Liver (tissue), 9 donors: ENCODE data around the gene TMPRSS3. TPM values are rescaled to one million over a fixed set of nuclear protein-coding genes. Genes with fewer than 3 reads are reported as not detected.

ENCODE experiments used
- DNase-seq: peaks from one replicate; pipeline ENCODE4 v3.0.0-alpha.2; 2017; ENCODE audit warnings: low spot score
- H3K27ac ChIP-seq, 2 donors: one replicate each; pipeline ENCODE4 v1.7.0; 2013; ENCODE audit warnings: inconsistent platforms in 2 of 2, low read length in 2 of 2, control low read depth in 1 of 2, low read depth in 1 of 2, mild to moderate bottlenecking in 1 of 2
- H3K27me3 ChIP-seq, 4 donors: one replicate each; pipeline versions ENCODE4 v1.6.1 to v1.7.0; 2013; ENCODE audit warnings: low read length in 3 of 4, inconsistent platforms in 1 of 4, mild to moderate bottlenecking in 1 of 4, moderate library complexity in 1 of 4; ENCODE audit not compliant: control insufficient read depth in 4 of 4, insufficient read depth in 4 of 4
- H3K36me3 ChIP-seq, 4 donors: one replicate each; pipeline versions ENCODE4 v1.6.1 to v1.7.0; 2013; ENCODE audit warnings: low read length in 3 of 4, mild to moderate bottlenecking in 3 of 4, low read depth in 1 of 4, moderate library complexity in 1 of 4; ENCODE audit not compliant: control insufficient read depth in 4 of 4, insufficient read depth in 3 of 4
- H3K4me1 ChIP-seq, 4 donors: one replicate each; pipeline versions ENCODE4 v1.6.1 to v1.7.0; 2013; ENCODE audit warnings: low read length in 3 of 4, mild to moderate bottlenecking in 3 of 4, moderate library complexity in 1 of 4; ENCODE audit not compliant: control insufficient read depth in 4 of 4, insufficient read depth in 4 of 4
- H3K4me3 ChIP-seq, 3 donors: one replicate each; pipeline versions ENCODE4 v1.6.1 to v1.7.0; 2013; ENCODE audit warnings: low read length in 3 of 3, control low read depth in 1 of 3, low read depth in 1 of 3, mild to moderate bottlenecking in 1 of 3
- H3K9ac ChIP-seq, 2 donors: one replicate each; pipeline ENCODE4 v1.7.0; 2013; ENCODE audit warnings: low read length in 2 of 2, mild to moderate bottlenecking in 2 of 2, moderate library complexity in 2 of 2, control low read depth in 1 of 2, low read depth in 1 of 2
- H3K9me3 ChIP-seq, 4 donors: one replicate each; pipeline versions ENCODE4 v1.6.1 to v1.7.0; 2013; ENCODE audit warnings: low read length in 3 of 4; ENCODE audit not compliant: control insufficient read depth in 4 of 4
- CTCF ChIP-seq: fragments of 150-350 bp; IDR thresholded peaks from 2 replicates; pipeline ENCODE4 v1.5.1; 2017; ENCODE audit warnings: improper control_type of control experiment, low read depth, low read length; ENCODE audit not compliant: missing input control
- EGR1 ChIP-seq, 2 donors: IDR thresholded peaks; 2 replicates each; pipeline ENCODE4 v1.6.1; 2016 to 2018; ENCODE audit warnings: antibody characterized with exemption in 2 of 2, low read depth in 2 of 2
- FOXA1 ChIP-seq: IDR thresholded peaks from 2 replicates; pipeline ENCODE4 v1.6.1; 2016; ENCODE audit warnings: antibody characterized with exemption
- GABPA ChIP-seq, 2 donors: IDR thresholded peaks in 1 of 2; conservative IDR thresholded peaks in 1 of 2; 2 replicates each; pipeline ENCODE4 v1.6.1; 2016; ENCODE audit warnings: antibody characterized with exemption in 2 of 2, mild to moderate bottlenecking in 1 of 2, moderate library complexity in 1 of 2
- HNF4A ChIP-seq, 2 donors: conservative IDR thresholded peaks; 2 replicates each; pipeline ENCODE4 v1.6.1; 2016; ENCODE audit warnings: antibody characterized with exemption in 2 of 2, mild to moderate bottlenecking in 2 of 2
- HNF4G ChIP-seq: IDR thresholded peaks from 2 replicates; pipeline ENCODE4 v1.6.1; 2016; ENCODE audit warnings: antibody characterized with exemption
- JUND ChIP-seq, 2 donors: IDR thresholded peaks; 2 replicates each; pipeline ENCODE4 v1.6.1; 2016; ENCODE audit warnings: antibody characterized with exemption in 2 of 2
- MAX ChIP-seq: IDR thresholded peaks from 2 replicates; pipeline ENCODE4 v1.6.1; 2016; ENCODE audit warnings: antibody characterized with exemption
- NR2F2 ChIP-seq: IDR thresholded peaks from 2 replicates; pipeline ENCODE4 v1.6.1; 2016; ENCODE audit warnings: antibody characterized with exemption
- RAD21 ChIP-seq, 2 donors: IDR thresholded peaks; 2 replicates each; pipeline ENCODE4 v1.6.1; 2016; ENCODE audit warnings: antibody characterized with exemption in 2 of 2, mild to moderate bottlenecking in 2 of 2
- RXRA ChIP-seq, 2 donors: IDR thresholded peaks; 2 replicates each; pipeline ENCODE4 v1.6.1; 2017 to 2018; ENCODE audit warnings: antibody characterized with exemption in 2 of 2, mild to moderate bottlenecking in 1 of 2
- SP1 ChIP-seq: IDR thresholded peaks from 2 replicates; pipeline ENCODE4 v1.6.1; 2018; ENCODE audit warnings: antibody characterized with exemption, mild to moderate bottlenecking
- TAF1 ChIP-seq: conservative IDR thresholded peaks from 2 replicates; pipeline ENCODE4 v1.6.1; 2016; ENCODE audit warnings: antibody characterized with exemption, mild to moderate bottlenecking
- YY1 ChIP-seq: IDR thresholded peaks from 2 replicates; pipeline ENCODE4 v1.6.1; 2016; ENCODE audit warnings: antibody characterized with exemption, mild to moderate bottlenecking
- WGBS: extraction: QIAGEN DNeasy Blood & Tissue Kit; methylation state at CpG from one replicate; pipeline ENCODE4 v1.1.7; 2013; 5-methylcytosine and 5-hydroxymethylcytosine counted together
- polyA plus RNA-seq, 2 donors: library from polyadenylated mRNA; stranded (reverse) in 1 of 2; unstranded in 1 of 2; fragments of 200-250 nt in 1 of 2; fragments of >200 nt in 1 of 2; fragmentation: Nextera tagmentation in 1 of 2; extraction: Ambion mirVana in 1 of 2; gene quantifications; one replicate each; pipeline versions ENCODE4 v1.2.1 to v1.2.3, GENCODE V29; 2013 to 2015
- total RNA-seq, 2 donors: library from RNA; depleted of rRNA; stranded (reverse); fragments of >200 nt; gene quantifications; one replicate each; pipeline ENCODE4 v1.2.3, GENCODE V29; 2014
- TF ChIP-seq, protein P1 (sequence below): IDR thresholded peaks from 2 replicates; pipeline ENCODE4 v1.6.1; 2016; ENCODE audit warnings: antibody characterized with exemption
- TF ChIP-seq, protein P2 (sequence below): IDR thresholded peaks from 2 replicates; pipeline ENCODE4 v1.6.1; 2016; ENCODE audit warnings: antibody characterized with exemption, mild to moderate bottlenecking
- TF ChIP-seq, protein P3 (sequence below): IDR thresholded peaks from 2 replicates; pipeline ENCODE4 v1.6.1; 2016; ENCODE audit warnings: antibody characterized with exemption
- donor health status: healthy.
- donor health status: healthy.
- donor health status: healthy.
- donor health status: healthy.
- donor health status: healthy.

TMPRSS3 gene
- total and polyA plus RNA-seq, 4 donors, result 0.25 to 0.50 TPM; not detected in 2

- 82% methylated on average over 14 of the region's 14 CpGs for WGBS
- H3K27me3 ChIP-seq, result no peaks in the 10 kb centered on the region
- H3K9me3 ChIP-seq, result no peaks in the 10 kb centered on the region
Observed at GRCh38 chr21:42413093-42413492, 17.2 kb upstream of the TMPRSS3 start.

GRCh38 chr21:42412636-42412933 lies 16.7 kb upstream of the TMPRSS3 start:
- H3K36me3 ChIP-seq, result no peaks in the 10 kb centered on the region
- no peak for DNase-seq
- no peak overlapping the region for H3K4me3 ChIP-seq
- H3K27me3 ChIP-seq, result no peaks in the 10 kb centered on the region
- no peak overlapping the region for H3K9ac ChIP-seq
- H3K27ac ChIP-seq, result no peak overlapping the region
- WGBS, result 75% methylated on average over 5 of the region's 5 CpGs
- no peaks in the 10 kb centered on the region for H3K4me1 ChIP-seq
- no peaks in the 10 kb centered on the region for H3K9me3 ChIP-seq
- TF ChIP-seq CTCF, result no peak
- TF ChIP-seq YY1, result no peak
- no peak for TF ChIP-seq NR2F2
- no peak for TF ChIP-seq JUND (IDR thresholded peaks at IDR 0.05)
- TF ChIP-seq, protein P1, sequence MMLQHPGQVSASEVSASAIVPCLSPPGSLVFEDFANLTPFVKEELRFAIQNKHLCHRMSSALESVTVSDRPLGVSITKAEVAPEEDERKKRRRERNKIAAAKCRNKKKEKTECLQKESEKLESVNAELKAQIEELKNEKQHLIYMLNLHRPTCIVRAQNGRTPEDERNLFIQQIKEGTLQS, result no peak
- no peak for TF ChIP-seq RAD21 (IDR thresholded peaks at IDR 0.05)
- TF ChIP-seq FOXA1, result no peak
- TF ChIP-seq MAX, result no peak
- no peak for TF ChIP-seq RXRA (IDR thresholded peaks at IDR 0.05)
- TF ChIP-seq, protein P2, sequence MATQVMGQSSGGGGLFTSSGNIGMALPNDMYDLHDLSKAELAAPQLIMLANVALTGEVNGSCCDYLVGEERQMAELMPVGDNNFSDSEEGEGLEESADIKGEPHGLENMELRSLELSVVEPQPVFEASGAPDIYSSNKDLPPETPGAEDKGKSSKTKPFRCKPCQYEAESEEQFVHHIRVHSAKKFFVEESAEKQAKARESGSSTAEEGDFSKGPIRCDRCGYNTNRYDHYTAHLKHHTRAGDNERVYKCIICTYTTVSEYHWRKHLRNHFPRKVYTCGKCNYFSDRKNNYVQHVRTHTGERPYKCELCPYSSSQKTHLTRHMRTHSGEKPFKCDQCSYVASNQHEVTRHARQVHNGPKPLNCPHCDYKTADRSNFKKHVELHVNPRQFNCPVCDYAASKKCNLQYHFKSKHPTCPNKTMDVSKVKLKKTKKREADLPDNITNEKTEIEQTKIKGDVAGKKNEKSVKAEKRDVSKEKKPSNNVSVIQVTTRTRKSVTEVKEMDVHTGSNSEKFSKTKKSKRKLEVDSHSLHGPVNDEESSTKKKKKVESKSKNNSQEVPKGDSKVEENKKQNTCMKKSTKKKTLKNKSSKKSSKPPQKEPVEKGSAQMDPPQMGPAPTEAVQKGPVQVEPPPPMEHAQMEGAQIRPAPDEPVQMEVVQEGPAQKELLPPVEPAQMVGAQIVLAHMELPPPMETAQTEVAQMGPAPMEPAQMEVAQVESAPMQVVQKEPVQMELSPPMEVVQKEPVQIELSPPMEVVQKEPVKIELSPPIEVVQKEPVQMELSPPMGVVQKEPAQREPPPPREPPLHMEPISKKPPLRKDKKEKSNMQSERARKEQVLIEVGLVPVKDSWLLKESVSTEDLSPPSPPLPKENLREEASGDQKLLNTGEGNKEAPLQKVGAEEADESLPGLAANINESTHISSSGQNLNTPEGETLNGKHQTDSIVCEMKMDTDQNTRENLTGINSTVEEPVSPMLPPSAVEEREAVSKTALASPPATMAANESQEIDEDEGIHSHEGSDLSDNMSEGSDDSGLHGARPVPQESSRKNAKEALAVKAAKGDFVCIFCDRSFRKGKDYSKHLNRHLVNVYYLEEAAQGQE, result no peak
- no peak for TF ChIP-seq EGR1 (IDR thresholded peaks at IDR 0.05; ENCODE audit: low read depth in 2 of 2)
- TF ChIP-seq GABPA (IDR thresholded peaks at IDR 0.05 in 1 of 2, conservative IDR thresholded peaks at IDR 0.05 in 1 of 2), result no peak

More at GRCh38 chr21:42413093-42413492, 17.2 kb upstream of the TMPRSS3 start:
- Histone ChIP-seq H3K36me3 (no peaks in the 10 kb centered on the region), H3K27ac (no peak overlapping the region), H3K4me1 (no peaks in the 10 kb centered on the region), H3K4me3 (no peak overlapping the region), H3K9ac (no peak overlapping the region)
- TF ChIP-seq RXRA (IDR thresholded peaks at IDR 0.05) (no peak), HNF4A (conservative IDR thresholded peaks at IDR 0.05) (no peak), HNF4G (no peak), TAF1 (no peak), RAD21 (IDR thresholded peaks at IDR 0.05) (no peak), GABPA (IDR thresholded peaks at IDR 0.05 in 1 of 2, conservative IDR thresholded peaks at IDR 0.05 in 1 of 2) (no peak), YY1 (no peak), SP1 (no peak), FOXA1 (no peak), JUND (IDR thresholded peaks at IDR 0.05) (no peak), MAX (no peak)
- TF ChIP-seq, protein P2, result no peak
- TF ChIP-seq, protein P3, sequence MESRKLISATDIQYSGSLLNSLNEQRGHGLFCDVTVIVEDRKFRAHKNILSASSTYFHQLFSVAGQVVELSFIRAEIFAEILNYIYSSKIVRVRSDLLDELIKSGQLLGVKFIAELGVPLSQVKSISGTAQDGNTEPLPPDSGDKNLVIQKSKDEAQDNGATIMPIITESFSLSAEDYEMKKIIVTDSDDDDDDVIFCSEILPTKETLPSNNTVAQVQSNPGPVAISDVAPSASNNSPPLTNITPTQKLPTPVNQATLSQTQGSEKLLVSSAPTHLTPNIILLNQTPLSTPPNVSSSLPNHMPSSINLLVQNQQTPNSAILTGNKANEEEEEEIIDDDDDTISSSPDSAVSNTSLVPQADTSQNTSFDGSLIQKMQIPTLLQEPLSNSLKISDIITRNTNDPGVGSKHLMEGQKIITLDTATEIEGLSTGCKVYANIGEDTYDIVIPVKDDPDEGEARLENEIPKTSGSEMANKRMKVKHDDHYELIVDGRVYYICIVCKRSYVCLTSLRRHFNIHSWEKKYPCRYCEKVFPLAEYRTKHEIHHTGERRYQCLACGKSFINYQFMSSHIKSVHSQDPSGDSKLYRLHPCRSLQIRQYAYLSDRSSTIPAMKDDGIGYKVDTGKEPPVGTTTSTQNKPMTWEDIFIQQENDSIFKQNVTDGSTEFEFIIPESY, result no peak
- TF ChIP-seq, protein P1, result no peak
- DNase-seq, result no peak
